CD4-positive, alpha-beta memory T cell (primary cell): Measurements from ENCODE around the gene NPEPL1. TPM values are rescaled to one million over a fixed set of nuclear protein-coding genes. Genes with fewer than 3 reads are reported as not detected.

Experiments
- CTCF ChIA-PET: fragments of 350-600 bp; sonication (Branson Sonifier 250); formaldehyde crosslinking; loops from one replicate; lab custom pipeline; 2021; ENCODE audit warnings: inconsistent platforms; ENCODE audit not compliant: partially characterized antibody; lab: Charles Lee
- POLR2A ChIA-PET: fragments of 350-600 bp; sonication (Branson Sonifier 250); formaldehyde crosslinking; loops from one replicate; lab custom pipeline; 2021; ENCODE audit not compliant: partially characterized antibody; lab: Charles Lee
- DNase-seq, 5 donors: peaks; one replicate each; pipeline versions ENCODE4 v3.0.0 to v3.0.0-alpha.2; 2020 to 2022; ENCODE audit warnings: mixed read lengths in 1 of 5
- H3K27ac ChIP-seq: one replicate; pipeline ENCODE4 v1.7.0; 2013; ENCODE audit warnings: low read depth, low read length
- H3K27me3 ChIP-seq: 2 replicates; pipeline ENCODE4 v1.7.0; 2013; ENCODE audit warnings: mild to moderate bottlenecking, low read length, moderate library complexity; ENCODE audit not compliant: insufficient read depth
- H3K36me3 ChIP-seq: 2 replicates; pipeline ENCODE4 v1.7.0; 2013; ENCODE audit warnings: mild to moderate bottlenecking, low read length, moderate library complexity; ENCODE audit not compliant: insufficient read depth
- H3K4me1 ChIP-seq: 2 replicates; pipeline ENCODE4 v1.7.0; 2013; ENCODE audit warnings: mild to moderate bottlenecking, low read length, moderate library complexity; ENCODE audit not compliant: insufficient read depth
- H3K4me3 ChIP-seq, 2 donors: one replicate each; pipeline ENCODE4 v1.7.0; 2013; ENCODE audit warnings: low read length in 2 of 2, mild to moderate bottlenecking in 1 of 2
- H3K9me3 ChIP-seq, 2 donors: one replicate each; pipeline ENCODE4 v1.7.0; 2013; ENCODE audit warnings: low read length in 2 of 2, control low read depth in 1 of 2; ENCODE audit not compliant: control insufficient read depth in 1 of 2
- H3K27ac Mint-ChIP-seq, 7 donors: one replicate each; pipeline ENCODE4 v1.8.0; 2020 to 2021; ENCODE audit warnings: mixed read lengths in 7 of 7, mild to moderate bottlenecking in 6 of 7, inconsistent platforms in 3 of 7, moderate library complexity in 3 of 7
- H3K27me3 Mint-ChIP-seq, 2 donors: one replicate each; pipeline ENCODE4 v1.8.0; 2020 to 2021; ENCODE audit warnings: mixed read lengths in 2 of 2
- H3K36me3 Mint-ChIP-seq, 2 donors: one replicate each; pipeline ENCODE4 v1.8.0; 2020 to 2021; ENCODE audit warnings: mixed read lengths in 2 of 2, inconsistent platforms in 1 of 2, mild to moderate bottlenecking in 1 of 2
- H3K4me1 Mint-ChIP-seq, 4 donors: one replicate each; pipeline ENCODE4 v1.8.0; 2020 to 2021; ENCODE audit warnings: mixed read lengths in 4 of 4, mild to moderate bottlenecking in 1 of 4
- H3K4me3 Mint-ChIP-seq, 8 donors: one replicate each; pipeline ENCODE4 v1.8.0; 2020 to 2021; ENCODE audit warnings: mixed read lengths in 8 of 8, mild to moderate bottlenecking in 7 of 8, moderate library complexity in 6 of 8, inconsistent platforms in 3 of 8
- H3K9me3 Mint-ChIP-seq, 8 donors: one replicate each; pipeline ENCODE4 v1.8.0; 2020 to 2021; ENCODE audit warnings: mixed read lengths in 8 of 8, mild to moderate bottlenecking in 5 of 8, inconsistent platforms in 3 of 8, moderate library complexity in 1 of 8
- intact Hi-C: fragments of 100-400 bp; cut with micrococcal nuclease; formaldehyde crosslinking; loops from one replicate; pipeline ENCODE4 v1.15.1; 2023
- polyA plus RNA-seq, 2 donors: library from polyadenylated mRNA; unstranded; fragments of 300-500 nt; fragmentation: Illumina TruSeq; gene quantifications; one replicate each; pipeline ENCODE4 v1.2.3, GENCODE V29; 2021
- total RNA-seq, 2 experiments: library from RNA; stranded (reverse); gene quantifications; one replicate each; pipeline ENCODE4 v1.2.3, GENCODE V29; 2021

The NPEPL1 gene
- total and polyA plus RNA-seq, 4 experiments from 2014 or later: 8.9 to 44.8 (median 28.1) TPM

DNA sequence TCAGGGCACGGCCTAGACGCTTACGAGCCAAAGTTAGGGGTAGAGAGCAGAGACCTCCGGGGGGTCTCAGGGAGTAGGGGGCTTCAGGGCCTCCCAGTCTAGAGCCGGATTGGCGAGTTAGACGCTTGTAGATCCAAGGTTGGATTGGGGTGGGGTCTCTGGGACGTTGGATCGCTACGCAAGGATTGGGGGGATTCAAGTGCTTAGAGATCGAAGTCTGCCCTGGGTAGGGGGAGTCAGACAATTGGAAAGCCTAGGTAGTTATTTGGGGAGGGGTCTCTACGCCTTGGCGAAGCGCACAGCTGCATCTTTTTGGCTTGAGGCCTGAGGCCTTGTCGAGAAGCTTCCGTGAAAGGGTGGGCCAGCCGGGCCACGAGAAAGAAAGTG, 41.0 kb upstream of the NPEPL1 start:
- POLR2A ChIA-PET: interaction anchor here (0.7 to 4.4 kb wide), 41 partner anchors 9 to 1289 kb away, joined by 3 to 112 read pairs (median 5); partner anchors contain the start of genes ATP5F1E, FAM217B, GNAS and GNAS-AS1
- Histone ChIP-seq H3K27ac (peak overlapping the region; percentile 94), H3K4me1 (peaks cover 44% of the 10 kb centered on the region), H3K27me3 (no peaks in the 10 kb centered on the region), H3K36me3 (no peaks in the 10 kb centered on the region), H3K4me3 (peak overlapping the region; percentile 94 to 96), H3K9me3 (no peaks in the 10 kb centered on the region)
- intact Hi-C loops: loop anchor here (2.0 to 10.0 kb wide), 6 partner anchors 186 to 1257 kb away; partner anchors contain the start of genes NELFCD, RBM38 and VAPB
- no peaks in the 10 kb centered on the region for H3K9me3 Mint-ChIP-seq
- peaks cover 0 to 1% of the 10 kb centered on the region in 2 donors for H3K27me3 Mint-ChIP-seq
- peak overlapping the region; percentile 97 to 100 (median 99) for H3K27ac Mint-ChIP-seq
- DNase-seq: no peak
- H3K36me3 Mint-ChIP-seq: peaks cover 0 to 33% of the 10 kb centered on the region in 2 donors
- H3K4me1 Mint-ChIP-seq: peaks cover 15 to 51% (median 25%) of the 10 kb centered on the region in 4 donors
- CTCF ChIA-PET: interaction anchor here (0.8 to 2.5 kb wide), 20 partner anchors 8 to 1032 kb away, joined by 3 to 12 read pairs (median 5); partner anchors contain the start of genes GNAS, NPEPL1 and VAPB
- H3K4me3 Mint-ChIP-seq: peak overlapping the region; percentile 98 to 99 (median 99)

DNA sequence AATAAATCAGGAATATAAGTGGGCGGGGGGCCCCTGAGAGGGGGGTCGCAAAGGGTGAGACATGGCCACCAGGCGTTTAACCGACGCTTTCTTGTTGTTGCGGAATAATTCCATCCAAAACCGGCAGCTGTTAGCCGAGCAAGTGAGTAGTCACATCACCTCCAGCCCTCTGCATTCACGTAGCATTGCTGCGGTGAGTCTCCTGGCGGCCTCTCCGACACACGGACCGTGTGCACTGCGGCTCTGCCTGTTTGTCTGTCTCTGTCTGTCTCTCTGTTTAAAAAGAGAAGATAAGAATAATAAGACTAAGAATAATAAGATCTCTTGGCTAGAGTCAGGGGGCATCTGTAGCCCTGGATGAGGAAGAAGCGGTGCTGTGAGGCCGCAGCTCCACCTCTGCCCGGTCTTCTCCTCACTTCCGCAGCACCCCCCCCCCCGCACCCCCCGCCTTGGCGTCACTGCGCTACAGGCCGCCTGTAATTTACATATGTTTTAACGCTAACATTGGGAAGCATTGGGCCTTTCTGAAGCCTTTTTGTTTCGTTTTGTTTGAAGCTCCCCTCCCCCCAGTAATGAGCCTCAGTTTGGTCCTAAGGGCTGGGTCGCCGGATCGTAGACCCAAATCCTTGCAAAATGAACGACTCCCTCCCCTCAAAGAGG, 40.5 kb upstream of the NPEPL1 start:
- Mint-ChIP-seq H3K4me1 (peaks cover 18 to 56% (median 31%) of the 10 kb centered on the region in 4 donors), H3K4me3 (peak overlapping the region; percentile 98 to 99 (median 99)), H3K27me3 (peaks cover 0 to 1% of the 10 kb centered on the region in 2 donors), H3K27ac (peak overlapping the region; percentile 97 to 100 (median 99)), H3K36me3 (peaks cover 0 to 37% of the 10 kb centered on the region in 2 donors), H3K9me3 (no peaks in the 10 kb centered on the region)
- intact Hi-C loops: loop anchor here (1.0 to 10.0 kb wide), 10 partner anchors 9 to 1257 kb away; partner anchors contain the start of genes NELFCD, NPEPL1, PRELID3B and RBM38
- H3K27me3 ChIP-seq: no peaks in the 10 kb centered on the region
- POLR2A ChIA-PET: interaction anchor here (0.6 to 4.4 kb wide), 39 partner anchors 8 to 1288 kb away, joined by 3 to 112 read pairs (median 5); partner anchors contain the start of genes ATP5F1E, FAM217B, NPEPL1 and PPP1R3D
- DNase-seq: peak; percentile 77 to 84 (median 82)
- no peaks in the 10 kb centered on the region for H3K9me3 ChIP-seq
- CTCF ChIA-PET: interaction anchor here (0.8 to 2.5 kb wide), 14 partner anchors 7 to 1033 kb away, joined by 3 to 12 read pairs (median 4); partner anchors contain the start of genes GNAS, NPEPL1 and VAPB
- peak overlapping the region; percentile 94 for H3K27ac ChIP-seq
- peaks cover 49% of the 10 kb centered on the region for H3K4me1 ChIP-seq
- H3K4me3 ChIP-seq: peak overlapping the region; percentile 94 to 96
- H3K36me3 ChIP-seq: no peaks in the 10 kb centered on the region

DNA sequence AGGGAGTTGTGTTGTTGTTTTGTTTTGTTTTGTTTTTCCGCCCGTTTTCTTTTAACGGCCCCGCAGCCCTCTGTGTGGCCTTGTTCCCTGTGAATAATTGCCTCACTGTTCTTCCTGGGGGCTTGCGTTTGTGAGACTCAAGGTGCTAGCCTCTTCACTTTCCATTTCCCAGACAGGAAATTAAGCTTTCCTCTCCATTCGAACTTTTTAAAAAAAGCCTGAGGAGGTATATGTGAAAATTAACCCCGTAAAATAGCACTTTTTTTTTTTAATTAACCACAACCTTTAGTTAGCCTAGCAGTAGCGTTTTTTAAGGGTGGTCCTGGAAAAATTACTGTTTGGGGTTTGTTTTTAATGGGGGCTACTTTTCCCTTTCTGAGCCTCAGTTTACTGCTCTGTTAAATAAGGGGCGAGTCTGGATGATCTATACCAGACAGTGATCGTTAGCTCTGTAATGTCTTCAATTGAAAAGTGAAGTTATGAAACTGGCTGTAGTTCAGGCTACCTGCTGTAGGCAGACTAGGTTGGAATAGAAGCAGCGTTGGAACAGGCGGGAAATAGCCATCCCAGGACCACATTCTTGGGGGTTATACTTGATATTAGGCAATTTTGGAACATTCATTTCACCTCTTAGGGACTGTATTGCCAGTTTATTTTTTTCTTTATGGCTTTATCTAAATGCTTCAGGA, 39.9 kb upstream of the NPEPL1 start:
- peak in 4 of 5 donors; percentile 21 to 39 (median 32) for DNase-seq
- POLR2A ChIA-PET: interaction anchor here (0.6 to 4.4 kb wide), 27 partner anchors 7 to 1288 kb away, joined by 3 to 112 read pairs (median 6); partner anchors contain the start of genes ATP5F1E, FAM217B, NPEPL1 and PPP1R3D
- CTCF ChIA-PET: interaction anchor here (1.0 to 2.5 kb wide), 5 partner anchors 8 to 555 kb away, joined by 3 to 12 read pairs (median 5); partner anchors contain the start of gene VAPB

DNA sequence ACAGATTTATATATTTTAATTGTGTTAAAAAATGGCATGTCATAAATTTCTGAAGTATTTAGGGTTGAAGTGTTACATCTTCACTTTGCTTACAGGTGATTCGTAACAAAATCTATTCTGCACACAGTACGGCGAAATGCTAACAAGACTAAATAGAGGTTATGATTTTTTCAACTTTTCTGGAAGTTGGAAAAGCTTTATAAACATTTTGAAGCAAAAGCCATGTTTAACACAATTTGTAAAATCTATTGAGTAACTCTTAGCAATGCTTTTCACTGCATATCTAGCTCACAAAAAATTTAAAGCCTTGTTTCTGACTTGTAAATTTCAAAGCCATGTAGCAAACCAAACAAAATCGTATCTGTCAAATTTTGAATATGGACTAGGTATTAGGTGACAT, 38.3 kb upstream of the NPEPL1 start:
- H3K27me3 ChIP-seq: no peaks in the 10 kb centered on the region
- intact Hi-C loops: loop anchor here (5.0 to 10.0 kb wide), 5 partner anchors 183 to 1260 kb away; partner anchors contain the start of genes NELFCD, RBM38 and VAPB
- DNase-seq: no peak
- no peaks in the 10 kb centered on the region for H3K9me3 ChIP-seq
- no peaks in the 10 kb centered on the region for H3K36me3 ChIP-seq
- no peak overlapping the region for H3K27ac Mint-ChIP-seq
- H3K27me3 Mint-ChIP-seq: peaks cover 0 to 1% of the 10 kb centered on the region in 2 donors
- H3K9me3 Mint-ChIP-seq: no peaks in the 10 kb centered on the region
- peak overlapping the region; percentile 94 for H3K27ac ChIP-seq
- POLR2A ChIA-PET: interaction anchor here (0.7 to 1.4 kb wide), 2 partner anchors 10 to 38 kb away, joined by 3 to 4 read pairs; partner anchors contain the start of gene NPEPL1
- peaks cover 34 to 73% (median 46%) of the 10 kb centered on the region in 4 donors for H3K4me1 Mint-ChIP-seq
- peaks cover 0 to 36% of the 10 kb centered on the region in 2 donors for H3K36me3 Mint-ChIP-seq
- H3K4me3 ChIP-seq: no peak overlapping the region
- CTCF ChIA-PET: no interaction called here
- H3K4me1 ChIP-seq: peaks cover 68% of the 10 kb centered on the region
- peak overlapping the region in 3 of 8 donors; percentile 8 to 33 (median 8) for H3K4me3 Mint-ChIP-seq

More for the DNA sequence above, 39.9 kb upstream of the NPEPL1 start:
- intact Hi-C loops: loop anchor here (1.0 to 10.0 kb wide), 9 partner anchors 9 to 1258 kb away; partner anchors contain the start of genes NELFCD, NPEPL1, PRELID3B and RBM38
- Mint-ChIP-seq H3K36me3 (peaks cover 0 to 37% of the 10 kb centered on the region in 2 donors), H3K27me3 (peaks cover 0 to 1% of the 10 kb centered on the region in 2 donors), H3K9me3 (no peaks in the 10 kb centered on the region), H3K27ac (peak overlapping the region; percentile 97 to 100 (median 99)), H3K4me3 (peak overlapping the region; percentile 98 to 99 (median 99)), H3K4me1 (peaks cover 23 to 63% (median 37%) of the 10 kb centered on the region in 4 donors)
- H3K27me3 ChIP-seq: no peaks in the 10 kb centered on the region
- peak overlapping the region; percentile 94 for H3K27ac ChIP-seq
- peak overlapping the region; percentile 84 to 96 for H3K4me3 ChIP-seq
- no peaks in the 10 kb centered on the region for H3K9me3 ChIP-seq
- H3K36me3 ChIP-seq: no peaks in the 10 kb centered on the region
- H3K4me1 ChIP-seq: peaks cover 56% of the 10 kb centered on the region

DNA sequence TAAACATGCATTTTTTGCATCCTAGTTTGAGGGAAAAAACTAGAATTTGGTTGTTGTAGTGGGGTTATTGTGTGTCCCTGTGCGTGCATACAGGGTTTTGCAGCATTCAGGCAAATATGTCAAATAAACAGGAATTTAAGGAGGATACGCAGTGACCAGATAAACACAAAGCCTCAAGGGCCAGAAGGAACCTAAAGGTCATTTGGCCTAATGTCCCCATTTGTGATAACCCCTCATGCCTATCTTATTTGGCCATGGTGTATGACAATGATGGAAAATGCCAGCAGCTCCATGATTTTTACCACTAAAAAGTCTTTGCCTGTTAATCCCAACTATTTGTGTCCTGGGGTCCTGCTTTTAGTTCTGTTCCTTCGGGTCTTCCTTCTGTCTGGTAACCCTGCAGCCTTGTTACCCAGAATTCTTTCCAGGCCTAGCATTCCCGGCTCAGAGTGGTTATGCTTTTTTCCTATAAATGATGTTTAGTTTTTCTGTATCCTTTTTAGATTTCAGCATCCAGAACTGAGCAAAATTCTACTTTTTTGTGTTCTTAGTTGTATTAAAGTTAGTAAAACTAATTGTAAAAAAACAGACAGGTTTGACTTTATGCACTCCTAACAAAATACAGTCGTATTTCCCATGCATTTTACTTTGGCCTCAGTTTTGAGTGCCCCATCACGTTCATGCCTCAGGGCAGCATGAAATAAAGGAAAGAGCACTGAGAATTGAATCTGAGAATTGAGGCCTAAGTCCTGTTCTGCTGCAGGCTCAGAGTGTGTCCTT, 37.1 kb upstream of the NPEPL1 start:
- intact Hi-C loops: loop anchor here (10.0 kb wide), 1 partner anchor 1261 kb away; the partner anchor contains the start of gene RBM38
- Histone ChIP-seq H3K27me3 (no peaks in the 10 kb centered on the region), H3K4me1 (peaks cover 79% of the 10 kb centered on the region), H3K36me3 (no peaks in the 10 kb centered on the region), H3K27ac (no peak overlapping the region), H3K4me3 (peak overlapping the region in 1 of 2 donors; percentile 1), H3K9me3 (no peaks in the 10 kb centered on the region)
- H3K27ac Mint-ChIP-seq: peak overlapping the region; percentile 13 to 96 (median 62)
- no peak for DNase-seq
- ChIA-PET CTCF (interaction anchor here (1.1 kb wide), 2 partner anchors 37 to 247 kb away, joined by 3 to 4 read pairs; partner anchors contain the start of gene NPEPL1), POLR2A (interaction anchor here (1.2 to 1.4 kb wide), 2 partner anchors 20 to 38 kb away, joined by 3 read pairs; no protein-coding TSS in a partner anchor)
- peaks cover 0 to 1% of the 10 kb centered on the region in 2 donors for H3K27me3 Mint-ChIP-seq
- no peaks in the 10 kb centered on the region for H3K9me3 Mint-ChIP-seq
- peaks cover 44 to 83% (median 55%) of the 10 kb centered on the region in 4 donors for H3K4me1 Mint-ChIP-seq
- peak overlapping the region; percentile 21 to 69 (median 60) for H3K4me3 Mint-ChIP-seq
- peaks cover 0 to 43% of the 10 kb centered on the region in 2 donors for H3K36me3 Mint-ChIP-seq

DNA sequence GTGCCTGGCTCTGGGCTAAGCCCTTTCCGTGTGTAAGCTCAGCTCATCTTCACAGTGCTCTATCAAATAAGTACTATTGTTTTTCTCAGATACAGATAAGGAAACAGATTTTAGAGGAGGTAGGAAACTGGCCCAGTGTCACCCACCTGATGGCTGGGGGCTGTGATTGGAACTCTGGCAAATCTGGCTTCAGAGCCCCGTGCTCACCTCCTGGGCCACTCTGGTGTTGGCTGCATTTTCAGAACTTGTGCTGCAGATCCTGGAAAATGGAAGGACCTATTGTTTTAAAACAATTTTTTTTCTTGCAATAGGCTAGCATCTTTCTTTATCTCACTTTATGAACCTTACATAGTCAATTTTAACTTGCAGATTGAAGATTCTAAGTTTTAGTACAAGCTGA, 35.8 kb upstream of the NPEPL1 start:
- peak overlapping the region; percentile 24 for H3K27ac ChIP-seq
- no peaks in the 10 kb centered on the region for H3K9me3 ChIP-seq
- no peaks in the 10 kb centered on the region for H3K27me3 Mint-ChIP-seq
- no peak overlapping the region for H3K4me3 ChIP-seq
- ChIA-PET CTCF (interaction anchor here (1.8 kb wide), 1 partner anchor 37 kb away, joined by 5 read pairs; no protein-coding TSS in a partner anchor), POLR2A (interaction anchor here (0.7 to 1.4 kb wide), 5 partner anchors 16 to 449 kb away, joined by 3 read pairs; no protein-coding TSS in a partner anchor)
- no peak for DNase-seq
- peaks cover 92% of the 10 kb centered on the region for H3K4me1 ChIP-seq
- H3K36me3 ChIP-seq: no peaks in the 10 kb centered on the region
- peaks cover 0 to 42% of the 10 kb centered on the region in 2 donors for H3K36me3 Mint-ChIP-seq
- H3K4me1 Mint-ChIP-seq: peaks cover 55 to 84% (median 67%) of the 10 kb centered on the region in 4 donors
- no peaks in the 10 kb centered on the region for H3K27me3 ChIP-seq
- no peaks in the 10 kb centered on the region for H3K9me3 Mint-ChIP-seq
- intact Hi-C loops: loop anchor here (10.0 kb wide), 1 partner anchor 1262 kb away; the partner anchor contains the start of gene RBM38
- H3K27ac Mint-ChIP-seq: peak overlapping the region; percentile 36 to 96 (median 80)
- peak overlapping the region; percentile 31 to 73 (median 62) for H3K4me3 Mint-ChIP-seq
